BE2C (cell line): ENCODE results near the gene COMT.
"Not testable (repeated sequence)": the region's sequence is repeated elsewhere in the genome, so short reads cannot be mapped to it uniquely, and the experiment has no call there.

ENCODE experiments used
- DNase-seq: peaks from one replicate; pipeline ENCODE4 v3.0.0-alpha.2; 2020
- H3K27me3 ChIP-seq: fragments of 250-450 bp; sonication (Bioruptor Pico); 2 replicates; pipeline ENCODE4 v1.5.1; 2020; ENCODE audit warnings: mild to moderate bottlenecking
- H3K36me3 ChIP-seq: fragments of 250-450 bp; sonication (Bioruptor Pico); 2 replicates; pipeline ENCODE4 v1.5.1; 2020; ENCODE audit warnings: mild to moderate bottlenecking
- H3K4me1 ChIP-seq: fragments of 250-450 bp; sonication (Bioruptor Pico); 2 replicates; pipeline ENCODE4 v1.5.1; 2020
- H3K4me3 ChIP-seq: 2 replicates; pipeline ENCODE4 v1.5.1; 2011; ENCODE audit warnings: low read depth, low read length
- H3K9me3 ChIP-seq: fragments of 250-450 bp; sonication (Bioruptor Pico); 2 replicates; pipeline ENCODE4 v1.5.1; 2020
- TF ChIP-seq, protein P1 (sequence below): IDR thresholded peaks from 2 replicates; pipeline ENCODE4 v1.5.1; 2012; ENCODE audit warnings: mild to moderate bottlenecking, low read depth, low read length

Gene COMT

DNA sequence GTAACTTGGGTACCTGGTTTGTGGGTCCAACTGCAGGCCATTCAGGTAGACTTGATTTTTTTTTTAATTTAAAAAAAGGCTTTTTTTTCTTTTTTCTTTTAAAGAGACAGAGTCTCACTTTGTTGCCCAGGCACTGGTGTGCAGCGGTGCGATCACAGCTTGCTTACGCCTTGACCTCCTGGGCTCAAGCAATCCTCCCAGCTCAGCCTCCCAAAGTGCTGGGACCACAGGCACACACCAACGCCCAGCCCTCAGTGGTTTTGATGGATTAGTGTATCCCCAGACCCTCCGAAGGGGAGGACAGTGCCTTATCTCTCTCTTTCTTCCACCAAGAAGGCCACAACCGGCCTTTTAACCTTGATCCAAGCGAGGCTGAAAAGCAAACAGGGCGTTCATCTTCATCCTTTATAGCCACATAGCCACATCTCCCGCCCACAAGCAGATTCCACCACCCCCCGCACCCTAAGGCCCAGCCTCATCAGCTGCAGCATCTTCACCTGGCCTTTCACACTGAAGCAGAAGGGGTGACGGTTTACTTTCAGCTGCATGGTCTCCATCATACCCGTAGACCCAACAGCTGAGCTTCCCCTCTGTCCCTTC lies 17.6 kb upstream of the COMT start:
- Histone ChIP-seq H3K9me3 (no peaks in the 10 kb centered on the region), H3K27me3 (no peaks in the 10 kb centered on the region), H3K36me3 (no peaks in the 10 kb centered on the region), H3K4me3 (no peak overlapping the region), H3K4me1 (no peaks in the 10 kb centered on the region)
- DNase-seq: no peak
- TF ChIP-seq, protein P1, sequence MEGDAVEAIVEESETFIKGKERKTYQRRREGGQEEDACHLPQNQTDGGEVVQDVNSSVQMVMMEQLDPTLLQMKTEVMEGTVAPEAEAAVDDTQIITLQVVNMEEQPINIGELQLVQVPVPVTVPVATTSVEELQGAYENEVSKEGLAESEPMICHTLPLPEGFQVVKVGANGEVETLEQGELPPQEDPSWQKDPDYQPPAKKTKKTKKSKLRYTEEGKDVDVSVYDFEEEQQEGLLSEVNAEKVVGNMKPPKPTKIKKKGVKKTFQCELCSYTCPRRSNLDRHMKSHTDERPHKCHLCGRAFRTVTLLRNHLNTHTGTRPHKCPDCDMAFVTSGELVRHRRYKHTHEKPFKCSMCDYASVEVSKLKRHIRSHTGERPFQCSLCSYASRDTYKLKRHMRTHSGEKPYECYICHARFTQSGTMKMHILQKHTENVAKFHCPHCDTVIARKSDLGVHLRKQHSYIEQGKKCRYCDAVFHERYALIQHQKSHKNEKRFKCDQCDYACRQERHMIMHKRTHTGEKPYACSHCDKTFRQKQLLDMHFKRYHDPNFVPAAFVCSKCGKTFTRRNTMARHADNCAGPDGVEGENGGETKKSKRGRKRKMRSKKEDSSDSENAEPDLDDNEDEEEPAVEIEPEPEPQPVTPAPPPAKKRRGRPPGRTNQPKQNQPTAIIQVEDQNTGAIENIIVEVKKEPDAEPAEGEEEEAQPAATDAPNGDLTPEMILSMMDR: no peak

DNA sequence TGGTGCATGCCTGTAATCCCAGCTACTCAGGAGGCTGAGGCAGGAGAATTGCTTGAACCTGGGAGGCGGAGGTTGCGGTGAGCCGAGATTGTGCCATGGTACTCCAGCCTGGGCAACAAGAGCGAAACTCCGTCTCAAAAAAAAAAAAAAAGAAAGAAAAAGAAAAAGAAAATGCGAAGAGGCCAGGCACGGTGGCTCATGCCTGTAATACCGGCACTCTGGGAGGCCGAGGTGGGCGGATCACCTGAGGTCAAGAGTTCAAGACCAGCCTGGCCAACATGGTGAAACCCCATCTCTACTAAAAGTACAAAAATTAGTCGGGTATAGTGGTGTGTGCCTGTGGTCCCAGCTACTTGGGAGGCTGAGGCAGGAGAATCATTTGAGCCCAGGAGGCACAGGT lies 15.5 kb upstream of the COMT start:
- not testable (repeated sequence) for H3K4me1 ChIP-seq, H3K4me3 ChIP-seq, DNase-seq, H3K9me3 ChIP-seq, H3K36me3 ChIP-seq, H3K27me3 ChIP-seq

DNA sequence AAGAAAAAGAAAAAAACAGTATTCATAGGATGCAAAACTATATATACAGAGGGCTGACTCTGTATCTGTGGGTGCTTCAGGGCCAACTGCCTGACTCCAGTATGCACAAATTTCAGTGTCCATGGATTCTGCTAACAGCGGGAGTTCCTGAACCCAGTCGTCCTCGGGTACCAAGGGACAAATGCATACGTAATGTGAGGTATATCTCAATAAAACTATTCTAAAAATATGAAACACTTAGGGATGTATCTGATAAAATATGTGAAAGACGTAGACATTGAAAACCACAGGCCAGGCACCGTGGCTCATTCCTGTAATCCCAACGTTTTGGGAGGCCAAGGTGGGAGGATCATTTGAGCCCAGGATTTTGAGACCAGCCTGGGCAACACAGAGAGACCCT lies 13.9 kb upstream of the COMT start:
- Histone ChIP-seq H3K9me3 (no peaks in the 10 kb centered on the region), H3K4me1 (no peaks in the 10 kb centered on the region), H3K4me3 (no peak overlapping the region), H3K27me3 (no peaks in the 10 kb centered on the region), H3K36me3 (no peaks in the 10 kb centered on the region)
- no peak for DNase-seq
- TF ChIP-seq, protein P1: no peak

DNA sequence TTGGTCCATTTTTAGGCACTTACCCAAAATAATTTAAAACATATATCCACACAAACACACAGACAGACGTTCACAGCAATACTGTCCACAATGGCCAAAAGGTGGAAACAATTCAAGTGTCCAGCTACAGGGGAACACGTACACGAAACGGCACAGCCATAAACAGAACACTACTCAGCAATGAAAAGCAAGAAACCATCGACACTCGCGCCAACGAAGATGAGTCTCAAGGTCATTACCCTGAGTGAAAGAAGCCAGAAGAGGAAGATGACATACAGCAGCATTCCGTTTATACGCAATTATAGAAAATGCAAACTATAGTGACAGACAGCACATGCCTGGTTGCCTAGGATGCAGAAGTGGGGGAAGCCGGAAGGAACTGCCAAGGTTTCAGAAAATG lies 13.4 kb upstream of the COMT start:
- H3K36me3 ChIP-seq: no peaks in the 10 kb centered on the region
- DNase-seq: no peak
- H3K4me3 ChIP-seq: no peak overlapping the region
- no peaks in the 10 kb centered on the region for H3K9me3 ChIP-seq
- TF ChIP-seq, protein P1: no peak
- no peaks in the 10 kb centered on the region for H3K27me3 ChIP-seq
- H3K4me1 ChIP-seq: 0 out of 2 replicates have a peak, but pooled peaks cover 4% of the 10 kb centered on the region

DNA sequence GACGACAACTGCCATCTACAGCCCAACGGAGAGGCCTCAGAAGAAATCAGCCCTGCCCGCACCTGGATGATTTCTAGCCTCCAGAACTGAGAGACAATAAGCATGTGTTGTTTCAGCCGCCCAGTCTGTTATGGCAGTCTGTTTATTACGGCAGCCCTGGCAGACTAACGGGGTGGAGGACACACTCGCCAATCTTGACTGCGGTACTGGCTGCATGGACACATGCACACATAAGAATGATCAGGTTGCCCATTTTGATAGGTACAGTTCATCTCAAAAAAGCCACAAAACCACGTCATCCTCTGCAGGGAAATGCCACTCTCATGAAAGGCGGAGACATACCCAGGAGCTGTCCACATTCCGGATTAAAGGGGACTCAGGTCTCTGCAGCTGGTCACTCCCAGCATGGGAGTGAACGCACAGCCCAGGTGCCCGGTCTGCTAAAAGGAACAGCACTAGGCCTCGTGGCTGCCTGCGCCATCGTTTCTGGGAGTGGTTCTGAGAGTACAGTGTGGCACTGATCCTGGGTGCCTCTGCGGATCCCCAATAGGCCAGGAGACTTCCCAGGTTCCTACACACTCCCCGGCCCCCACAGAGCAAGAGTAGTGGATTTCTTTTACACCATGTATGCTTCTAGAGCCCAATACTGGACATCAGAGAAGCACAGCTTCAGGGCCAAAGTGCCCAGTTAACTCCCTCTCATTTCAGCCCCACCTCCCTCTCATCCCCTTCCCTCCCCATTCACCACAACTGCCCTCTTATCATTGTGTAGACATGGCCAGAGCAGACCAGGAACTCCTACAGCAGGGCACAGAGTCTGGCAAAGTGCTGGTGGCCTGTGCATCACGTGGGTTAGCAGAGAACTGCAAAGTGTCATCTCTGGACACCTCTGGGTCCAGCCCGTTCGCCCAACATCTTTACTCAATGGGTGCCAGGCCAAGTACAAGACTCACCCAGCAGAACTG lies 11.7 kb upstream of the COMT start:
- 0 out of 2 replicates have a peak, but pooled peaks cover 9% of the 10 kb centered on the region for H3K4me1 ChIP-seq
- no peak overlapping the region for H3K4me3 ChIP-seq
- DNase-seq: no peak
- no peaks in the 10 kb centered on the region for H3K27me3 ChIP-seq
- no peaks in the 10 kb centered on the region for H3K36me3 ChIP-seq
- H3K9me3 ChIP-seq: no peaks in the 10 kb centered on the region; the same call in 1 of the 2 replicates
- TF ChIP-seq, protein P1: no peak

DNA sequence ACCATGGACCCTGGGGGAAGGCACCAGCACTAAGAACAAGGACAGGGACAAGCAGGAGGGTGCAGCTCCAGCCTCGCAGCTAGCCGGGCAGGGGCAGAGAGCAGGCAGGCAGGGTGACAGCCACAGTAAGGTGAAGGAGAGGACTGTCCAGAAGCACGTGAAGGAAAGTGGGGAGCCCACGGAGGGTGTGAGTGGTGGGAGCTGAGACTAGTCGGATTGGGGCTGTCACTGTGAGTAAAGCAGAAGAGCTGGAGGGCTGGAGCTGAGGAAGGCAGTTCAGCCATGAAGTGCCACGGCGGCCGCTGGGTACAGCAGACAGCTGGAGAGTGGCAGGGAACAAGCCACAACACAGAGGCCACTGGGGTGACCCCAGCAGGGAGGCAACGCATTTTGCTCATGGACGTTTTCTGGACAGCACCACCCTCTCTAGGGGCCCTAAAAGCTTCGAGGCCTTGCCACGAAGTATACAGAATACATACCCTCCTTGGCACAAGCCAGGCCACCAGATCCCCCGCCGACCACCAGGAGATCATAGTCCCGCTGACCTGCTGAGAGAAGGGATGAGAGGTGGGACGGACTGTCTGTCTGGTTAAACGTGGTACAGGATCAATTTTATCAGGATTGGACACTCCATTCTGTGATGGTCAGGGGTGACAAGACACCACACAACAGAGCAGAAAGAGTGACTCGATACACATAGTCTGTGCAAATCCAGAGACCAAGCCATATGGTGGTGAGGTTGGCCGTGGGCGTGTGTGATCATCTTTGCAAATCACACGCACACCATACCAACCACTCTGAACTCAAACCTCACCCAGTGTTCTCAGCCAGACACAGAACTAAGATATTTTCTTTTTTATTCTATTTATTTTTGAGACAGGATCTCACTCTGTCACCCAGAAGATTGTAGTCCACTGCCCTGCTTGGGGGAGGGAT lies 10.8 kb upstream of the COMT start:
- Histone ChIP-seq H3K27me3 (no peaks in the 10 kb centered on the region), H3K4me1 (0 out of 2 replicates have a peak, but pooled peaks cover 9% of the 10 kb centered on the region), H3K9me3 (no peaks in the 10 kb centered on the region; the same call in 1 of the 2 replicates), H3K4me3 (no peak overlapping the region), H3K36me3 (no peaks in the 10 kb centered on the region)
- TF ChIP-seq, protein P1: no peak
- DNase-seq: no peak
